Colonic mucosa (tissue), 4 donors: ENCODE results near the gene PIGBOS1. TPM values are rescaled to one million over a fixed set of nuclear protein-coding genes. Genes with fewer than 3 reads are reported as not detected.

Experiments
- DNase-seq: peaks from one replicate; pipeline ENCODE4 v3.0.0-alpha.2; 2020
- H3K27ac ChIP-seq: fragments of 200-600 bp; one replicate; pipeline ENCODE4 v1.8.0; 2021
- H3K27me3 ChIP-seq: fragments of 200-600 bp; one replicate; pipeline ENCODE4 v1.8.0; 2021
- H3K36me3 ChIP-seq: fragments of 200-600 bp; one replicate; pipeline ENCODE4 v1.8.0; 2021
- H3K4me1 ChIP-seq: fragments of 200-600 bp; one replicate; pipeline ENCODE4 v1.8.0; 2021; ENCODE audit warnings: mild to moderate bottlenecking
- H3K4me3 ChIP-seq: fragments of 200-600 bp; one replicate; pipeline ENCODE4 v1.8.0; 2021
- H3K9ac ChIP-seq, 2 donors: one replicate each; pipeline ENCODE4 v1.7.0; 2013; ENCODE audit warnings: control low read depth in 2 of 2, low read depth in 2 of 2, low read length in 2 of 2
- H3K9me3 ChIP-seq: fragments of 200-600 bp; one replicate; pipeline ENCODE4 v1.8.0; 2021
- CTCF ChIP-seq: fragments of 200-600 bp; IDR thresholded peaks from one replicate; pipeline ENCODE4 v1.8.0; 2022; ENCODE audit warnings: antibody characterized with exemption, mild to moderate bottlenecking
- intact Hi-C: fragments of 100-400 bp; cut with DNase I; formaldehyde crosslinking; loops from one replicate; pipeline ENCODE4 v1.14.1; 2022
- total RNA-seq, 2 donors: library from RNA; stranded (reverse); fragmentation: NEBNext Ultra II Directional in 1 of 2; extraction: Animal tissue kit (Norgen Biotek cat#: 25700) in 1 of 2; gene quantifications; one replicate each; pipeline ENCODE4 v1.2.1, GENCODE V29; 2021
- donor health status: healthy.
- donor health status: DM: no; HTN: no; CAD: no.
- donor health status: DM: no; HTN: no; CAD: no.

Gene PIGBOS1
- total RNA-seq, 2 donors from 2014 or later = 11.8 to 13.0 TPM

DNA sequence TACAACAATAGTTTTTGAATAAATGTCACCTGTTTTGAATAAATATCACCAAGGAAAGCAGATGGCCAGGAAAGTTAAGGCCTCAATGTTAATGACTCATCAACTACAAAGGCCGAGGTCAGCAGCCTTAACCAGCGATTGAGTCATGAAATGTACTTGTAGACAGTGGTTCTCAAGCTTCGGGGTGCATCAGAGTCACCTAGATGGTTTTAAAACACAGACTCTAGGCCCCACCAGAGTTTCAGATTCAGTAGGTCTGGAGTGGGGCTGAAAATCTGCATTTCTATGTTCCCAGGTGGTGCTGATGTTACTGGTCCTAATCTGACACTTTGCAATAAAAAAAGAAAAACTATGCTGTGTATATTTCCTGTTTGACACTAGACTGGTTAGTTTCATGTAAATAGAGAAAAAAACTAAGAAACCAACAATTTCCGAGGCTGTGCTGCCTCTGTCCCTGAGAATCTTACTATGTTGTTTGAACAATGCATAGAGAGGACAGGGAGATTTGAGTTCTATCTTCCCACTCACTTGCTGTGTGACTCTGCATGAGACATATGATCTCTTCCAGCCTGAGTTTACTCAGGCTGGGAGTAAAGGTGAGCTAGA is 39.1 kb downstream of the PIGBOS1 start:
- H3K36me3 ChIP-seq = no peaks in the 10 kb centered on the region
- no peaks in the 10 kb centered on the region for H3K27me3 ChIP-seq
- DNase-seq = no peak
- H3K4me3 ChIP-seq = no peak overlapping the region
- intact Hi-C loops = no loop called here
- peak overlapping the region; percentile 52 for H3K27ac ChIP-seq
- H3K9me3 ChIP-seq = no peaks in the 10 kb centered on the region
- TF ChIP-seq CTCF = no peak
- H3K9ac ChIP-seq = no peak overlapping the region
- no peaks in the 10 kb centered on the region for H3K4me1 ChIP-seq

- no peak for TF ChIP-seq CTCF
- Histone ChIP-seq H3K4me3 (no peak overlapping the region), H3K27me3 (no peaks in the 10 kb centered on the region), H3K9ac (no peak overlapping the region), H3K9me3 (no peaks in the 10 kb centered on the region), H3K4me1 (no peaks in the 10 kb centered on the region), H3K36me3 (no peaks in the 10 kb centered on the region), H3K27ac (peak overlapping the region; percentile 52)
- intact Hi-C loops = no loop called here
- no peak for DNase-seq
These were observed 39.7 kb downstream of the PIGBOS1 start for GRCh38 chr15:55279100-55279745.

GRCh38 chr15:55277715-55278114 is 41.2 kb downstream of the PIGBOS1 start:
- intact Hi-C loops = no loop called here
- TF ChIP-seq CTCF = no peak
- Histone ChIP-seq H3K9me3 (no peaks in the 10 kb centered on the region), H3K4me3 (no peak overlapping the region), H3K36me3 (no peaks in the 10 kb centered on the region), H3K27me3 (no peaks in the 10 kb centered on the region), H3K27ac (no peak overlapping the region), H3K9ac (no peak overlapping the region), H3K4me1 (no peaks in the 10 kb centered on the region)
- no peak for DNase-seq

- Histone ChIP-seq H3K27ac (no peak overlapping the region), H3K27me3 (no peaks in the 10 kb centered on the region)
These were observed 41.8 kb downstream of the PIGBOS1 start for GRCh38 chr15:55277116-55277564.

GRCh38 chr15:55276324-55276723 is 42.6 kb downstream of the PIGBOS1 start:
- no peak for DNase-seq
- intact Hi-C loops = no loop called here
- no peak for TF ChIP-seq CTCF
- Histone ChIP-seq H3K4me1 (no peaks in the 10 kb centered on the region), H3K27me3 (no peaks in the 10 kb centered on the region), H3K4me3 (no peak overlapping the region), H3K27ac (no peak overlapping the region), H3K9ac (no peak overlapping the region), H3K36me3 (no peaks in the 10 kb centered on the region), H3K9me3 (no peaks in the 10 kb centered on the region)

More at GRCh38 chr15:55277116-55277564, 41.8 kb downstream of the PIGBOS1 start:
- no peak for TF ChIP-seq CTCF
- Histone ChIP-seq H3K4me1 (no peaks in the 10 kb centered on the region), H3K4me3 (no peak overlapping the region), H3K9me3 (no peaks in the 10 kb centered on the region), H3K36me3 (no peaks in the 10 kb centered on the region), H3K9ac (no peak overlapping the region)
- DNase-seq = no peak
- intact Hi-C loops = no loop called here
